Ovary (tissue), 9 donors: ENCODE results near the gene ENAH. TPM values are rescaled to one million over a fixed set of nuclear protein-coding genes. Genes with fewer than 3 reads are reported as not detected.

Experiments used
- DNase-seq, 5 donors: peaks; one replicate each; pipeline ENCODE4 v3.0.0-alpha.2; 2019 to 2020
- H3K27ac ChIP-seq, 2 donors: fragments of 200-600 bp; one replicate each; pipeline versions ENCODE4 v1.5.1 to v1.8.0; 2019 to 2022
- H3K27me3 ChIP-seq: fragments of 200-600 bp; one replicate; pipeline ENCODE4 v1.8.0; 2022
- H3K36me3 ChIP-seq: fragments of 200-600 bp; sonication (generic); one replicate; pipeline ENCODE4 v1.5.1; 2019
- H3K4me1 ChIP-seq: one replicate; pipeline ENCODE4 v1.8.1; 2013; ENCODE audit warnings: mild to moderate bottlenecking, moderate library complexity; ENCODE audit not compliant: insufficient read depth
- H3K4me3 ChIP-seq: fragments of 200-600 bp; sonication (generic); one replicate; pipeline ENCODE4 v1.5.1; 2017
- H3K9me3 ChIP-seq, 2 donors: fragments of 200-600 bp in 1 of 2; sonication (generic) in 1 of 2; one replicate each; pipeline versions ENCODE4 v1.5.1 to v1.8.1; 2013 to 2019; ENCODE audit warnings: mild to moderate bottlenecking in 1 of 2, moderate library complexity in 1 of 2
- CTCF ChIP-seq, 3 donors: fragments of 450-650 bp in 2 of 3; fragments of 200-600 bp in 1 of 3; IDR thresholded peaks; one replicate each; pipeline versions ENCODE4 v1.5.1 to v1.8.0; 2016 to 2022; ENCODE audit warnings: antibody characterized with exemption in 3 of 3, mild to moderate bottlenecking in 1 of 3
- EP300 ChIP-seq: sonication (generic); formaldehyde crosslinking; IDR thresholded peaks from one replicate; pipeline ENCODE4 v1.6.1; 2017; ENCODE audit warnings: antibody characterized with exemption
- POLR2A ChIP-seq: fragments of 450-650 bp; IDR thresholded peaks from one replicate; pipeline ENCODE4 v1.6.1; 2017; ENCODE audit warnings: antibody characterized with exemption, mild to moderate bottlenecking, moderate library complexity
- WGBS, 3 donors: extraction: QIAGEN DNeasy Blood & Tissue Kit in 1 of 3; methylation state at CpG; one replicate each; pipeline versions ENCODE4 v1.1.5 to v1.1.7; 2013 to 2017; 5-methylcytosine and 5-hydroxymethylcytosine counted together
- intact Hi-C, 4 donors: fragments of 100-400 bp; cut with DNase I; formaldehyde crosslinking; loops; one replicate each; pipeline versions ENCODE4 v1.11.0 to v1.15.1; 2022 to 2023
- polyA plus RNA-seq, 2 donors: library from polyadenylated mRNA; stranded (reverse); fragments of 200-250 nt in 1 of 2; fragments of 350-450 nt in 1 of 2; fragmentation: Illumina TruSeq in 1 of 2; extraction: RNeasy Lipid Tissue Mini Kit (QIAGEN cat#74804) in 1 of 2; gene quantifications; one replicate each; pipeline ENCODE4 v1.2.3, GENCODE V29; 2013 to 2014
- total RNA-seq, 7 donors: library from RNA; depleted of rRNA in 2 of 7; stranded (reverse); fragments of >200 nt in 2 of 7; fragmentation: NEBNext Ultra II Directional in 3 of 7; extraction: Animal tissue kit (Norgen Biotek cat#: 25700) in 3 of 7; gene quantifications; one replicate each; pipeline versions ENCODE4 v1.1.0 to v1.2.4, GENCODE V29; 2016 to 2023
- donor health status: DM: no; HTN: no; CAD: no; lungs with moderate emphysema.
- donor health status: DM: no; HTN: no; CAD: no.
- donor health status: Bipolar disorder and iron deficiency.
- donor health status: DM: yes; HTN: yes; CAD: no.
- donor health status: DM: no; HTN: no; CAD: no.
- donor health status: DM: yes; HTN: yes; CAD: no.

The ENAH gene
- total and polyA plus RNA-seq, 9 donors: 33.4 to 137 (median 88.6) TPM

GRCh38 chr1:225601902-225602589 lies 50.9 kb downstream of the ENAH start:
- Histone ChIP-seq H3K9me3 (no peaks in the 10 kb centered on the region), H3K4me1 (peaks cover 8% of the 10 kb centered on the region), H3K36me3 (no peaks in the 10 kb centered on the region), H3K27me3 (no peaks in the 10 kb centered on the region), H3K27ac (no peak overlapping the region), H3K4me3 (no peak overlapping the region)
- intact Hi-C loops: no loop called here
- no peak for TF ChIP-seq POLR2A
- no peak for TF ChIP-seq CTCF (IDR thresholded peaks at IDR 0.05)
- TF ChIP-seq EP300: no peak
- DNase-seq: no peak
- 39 to 65% (median 53%) methylated on average over 3 of the region's 3 CpGs for WGBS, 3 donors

- no peak overlapping the region for H3K4me3 ChIP-seq
- WGBS, 3 donors: 84 to 89% (median 86%) methylated on average over 2 of the region's 2 CpGs
- no peaks in the 10 kb centered on the region for H3K27me3 ChIP-seq
- no peak for TF ChIP-seq CTCF (IDR thresholded peaks at IDR 0.05)
- TF ChIP-seq POLR2A: no peak
- no peak for TF ChIP-seq EP300
- intact Hi-C loops: no loop called here
- H3K4me1 ChIP-seq: peaks cover 3% of the 10 kb centered on the region
- no peaks in the 10 kb centered on the region for H3K36me3 ChIP-seq
- H3K9me3 ChIP-seq: no peaks in the 10 kb centered on the region
- DNase-seq: no peak
- H3K27ac ChIP-seq: no peak overlapping the region
Measured at GRCh38 chr1:225598847-225599246, 54.1 kb downstream of the ENAH start.

- WGBS, 3 donors: 70 to 98% (median 96%) methylated on average over 2 of the region's 2 CpGs
- Histone ChIP-seq H3K4me1 (peaks cover 3% of the 10 kb centered on the region), H3K36me3 (no peaks in the 10 kb centered on the region)
Measured at GRCh38 chr1:225597926-225598575, 54.9 kb downstream of the ENAH start.

GRCh38 chr1:225596736-225597135 lies 56.2 kb downstream of the ENAH start:
- intact Hi-C loops: no loop called here
- H3K36me3 ChIP-seq: no peaks in the 10 kb centered on the region
- no peak overlapping the region for H3K4me3 ChIP-seq
- no peak for DNase-seq
- H3K27ac ChIP-seq: no peak overlapping the region
- peaks cover 3% of the 10 kb centered on the region for H3K4me1 ChIP-seq
- H3K27me3 ChIP-seq: no peaks in the 10 kb centered on the region
- WGBS, 3 donors: 85 to 98% (median 97%) methylated on average over 1 of the region's 1 CpG
- no peaks in the 10 kb centered on the region for H3K9me3 ChIP-seq
- TF ChIP-seq POLR2A (no peak), CTCF (IDR thresholded peaks at IDR 0.05) (no peak), EP300 (no peak)

More at GRCh38 chr1:225597926-225598575, 54.9 kb downstream of the ENAH start:
- intact Hi-C loops: no loop called here
- DNase-seq: no peak
- no peak overlapping the region for H3K27ac ChIP-seq
- no peak overlapping the region for H3K4me3 ChIP-seq
- TF ChIP-seq EP300 (no peak), POLR2A (no peak), CTCF (IDR thresholded peaks at IDR 0.05) (no peak)
- no peaks in the 10 kb centered on the region for H3K9me3 ChIP-seq
- no peaks in the 10 kb centered on the region for H3K27me3 ChIP-seq
